Measurements from ENCODE around the gene CLEC1A.
"Not testable (repeated sequence)": the region's sequence is repeated elsewhere in the genome, so short reads cannot be mapped to it uniquely, and the experiment has no call there.

Gene CLEC1A

DNA sequence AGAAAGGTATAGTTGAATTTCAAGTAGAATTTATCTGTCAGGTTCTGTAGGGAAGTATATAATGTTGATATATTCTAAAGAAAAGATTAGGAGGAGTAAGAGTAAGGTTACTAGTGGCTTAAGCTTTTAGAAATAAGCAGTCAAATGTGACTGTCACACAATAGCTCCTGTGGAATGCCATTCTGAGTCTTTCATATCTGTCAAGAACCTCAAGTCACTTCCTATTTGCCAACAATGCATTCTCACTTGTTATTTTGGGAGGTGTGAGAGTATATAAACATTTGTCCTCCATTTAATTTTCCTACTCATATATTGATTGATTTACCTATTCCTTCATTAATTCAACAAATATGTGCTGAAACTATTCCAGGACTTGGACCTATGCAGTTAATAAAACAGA is 56.6 kb downstream of the CLEC1A start:
- no peak for DNase-seq (ENCODE audit: low read depth)

DNA sequence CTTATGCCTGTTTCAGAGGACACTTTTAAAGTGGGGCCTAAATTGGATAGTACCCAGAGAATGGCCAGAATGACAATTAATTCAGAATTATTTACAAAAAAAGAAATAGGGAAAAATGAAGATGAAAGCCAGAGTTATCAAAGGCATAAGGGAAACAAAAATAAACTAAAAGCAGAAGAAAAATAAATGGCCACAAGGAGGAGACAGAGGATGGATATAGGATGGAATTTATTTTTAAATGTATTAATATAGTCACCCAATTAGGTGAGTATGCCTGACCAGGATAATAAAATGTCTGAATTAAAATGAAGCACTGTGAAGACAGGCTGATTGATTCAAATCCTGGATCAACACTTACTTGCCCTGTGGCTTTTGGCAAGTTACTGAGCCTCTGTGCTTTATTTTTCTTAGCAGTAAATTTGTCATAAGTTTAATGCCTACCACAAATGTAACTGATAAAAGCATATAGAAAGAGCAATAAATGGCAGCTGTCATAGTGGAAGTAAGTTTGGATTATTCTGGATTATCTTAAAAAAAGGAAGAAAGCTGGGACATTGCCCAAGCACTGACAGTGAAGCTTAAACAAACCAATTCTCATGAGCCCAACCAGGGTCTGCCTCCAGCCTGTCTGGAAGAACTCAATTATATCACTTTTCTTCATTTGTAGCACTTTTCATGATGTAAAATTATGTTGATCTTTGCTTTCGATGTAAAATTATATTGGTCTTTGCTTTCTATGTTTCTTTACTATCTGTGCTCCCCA is 64.8 kb downstream of the CLEC1A start:
- no peak for DNase-seq (ENCODE audit: low read depth)

DNA sequence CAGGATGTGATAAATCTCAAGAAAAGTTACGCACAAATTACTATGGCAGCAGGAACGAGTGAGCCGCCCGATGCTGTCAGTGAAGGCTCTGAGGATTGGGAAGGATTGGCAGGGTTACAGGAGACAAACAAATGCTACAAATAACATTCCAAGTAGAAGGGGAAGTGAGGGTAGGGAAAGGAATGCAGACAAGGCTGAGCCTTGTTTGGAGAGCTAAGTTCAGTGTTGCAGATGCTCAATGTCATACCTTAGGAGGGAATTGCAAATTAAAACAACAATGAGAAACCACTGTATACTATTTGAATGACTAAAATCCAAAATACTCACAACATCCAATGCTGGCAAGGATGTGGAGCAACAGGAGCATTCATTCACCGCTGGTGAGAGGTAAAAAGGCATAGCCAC is 67.0 kb downstream of the CLEC1A start:
- DNase-seq (ENCODE audit: low read depth): no peak

DNA sequence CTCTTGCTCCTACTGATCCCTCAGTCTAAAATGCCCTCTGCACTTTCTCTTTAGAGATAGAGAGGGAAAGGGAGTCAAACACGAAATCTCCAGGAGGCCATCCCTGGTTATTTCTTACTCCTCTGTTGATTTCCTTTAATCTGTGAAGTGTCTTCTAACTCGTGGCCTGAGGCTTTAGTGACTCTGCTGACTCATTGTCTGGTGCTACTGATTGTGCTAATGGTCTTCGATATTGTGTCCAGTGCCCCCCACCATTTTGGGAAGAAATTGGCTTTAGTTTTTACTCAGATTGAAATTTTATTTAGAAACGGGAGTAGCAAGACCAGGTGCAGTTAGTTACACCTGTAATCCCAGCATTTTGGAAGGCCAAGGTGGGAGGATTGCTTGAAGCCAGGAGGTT is 67.5 kb downstream of the CLEC1A start:
- DNase-seq (ENCODE audit: low read depth): no peak

DNA sequence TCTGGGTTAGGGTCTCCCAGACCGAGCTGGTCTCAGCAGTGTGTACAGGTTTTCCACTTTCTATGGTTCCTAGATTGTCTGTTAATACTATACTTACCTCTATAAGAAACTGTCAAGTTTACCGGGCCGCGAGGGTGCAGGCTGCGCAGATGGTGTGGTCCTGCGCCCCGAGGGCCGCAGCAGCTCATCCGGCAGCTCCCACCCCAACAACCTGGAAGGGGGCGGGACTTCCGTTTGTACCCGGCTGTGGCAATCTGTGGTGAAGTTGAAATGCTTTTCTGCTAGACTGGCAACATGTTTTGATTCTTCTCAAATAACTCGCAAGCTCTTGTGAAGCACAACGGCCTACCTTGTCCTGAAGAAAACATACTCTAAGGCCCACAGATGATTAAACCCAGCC is 68.3 kb downstream of the CLEC1A start, which contains the start of gene CLEC9A:
Gene CLEC9A (plus strand): TSS at position 237 of the 400 bp plus-strand sequence. CDS start 22,006 bp downstream, outside the sequence.
- no peak for DNase-seq (ENCODE audit: low read depth)

DNA sequence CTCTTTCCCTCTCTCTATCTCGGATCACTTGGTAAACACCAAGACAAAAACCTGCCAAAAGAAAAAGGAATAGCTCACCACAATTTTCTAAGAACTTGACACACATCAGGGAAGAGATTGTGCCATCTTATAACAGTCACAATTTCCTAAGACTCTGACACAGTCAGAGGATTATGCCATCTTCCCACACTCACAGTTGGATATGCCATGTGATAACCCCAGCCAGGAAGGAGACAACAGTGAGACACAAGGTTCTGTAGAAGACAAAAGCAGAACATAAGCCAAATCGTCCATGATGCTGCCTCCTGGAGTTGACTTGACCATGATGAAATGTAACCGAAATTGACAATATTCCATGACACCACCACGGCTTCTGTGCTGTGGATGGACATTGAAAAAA is 71.1 kb downstream of the CLEC1A start:
- no peak for DNase-seq (ENCODE audit: low read depth)

DNA sequence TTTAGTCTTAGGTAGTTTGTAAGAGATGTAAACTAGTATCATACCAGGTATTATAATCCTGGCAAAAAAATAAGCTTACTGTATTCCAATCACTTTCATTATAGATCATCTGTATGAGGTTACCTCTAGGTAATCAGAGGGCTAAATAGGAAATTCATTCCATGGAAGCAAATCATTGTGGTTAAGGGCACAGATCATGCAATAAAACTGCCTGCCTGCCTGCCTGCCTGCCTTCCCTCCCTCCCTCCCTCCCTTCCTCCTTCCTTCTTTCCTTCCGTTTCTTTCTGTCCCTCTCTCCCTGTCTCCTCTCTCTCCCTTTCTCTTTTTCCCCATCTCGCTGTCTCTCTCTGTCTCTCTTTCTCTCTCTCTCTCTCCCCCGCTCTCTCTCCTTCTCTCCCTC is 71.5 kb downstream of the CLEC1A start:
- DNase-seq (ENCODE audit: low read depth): no peak

DNA sequence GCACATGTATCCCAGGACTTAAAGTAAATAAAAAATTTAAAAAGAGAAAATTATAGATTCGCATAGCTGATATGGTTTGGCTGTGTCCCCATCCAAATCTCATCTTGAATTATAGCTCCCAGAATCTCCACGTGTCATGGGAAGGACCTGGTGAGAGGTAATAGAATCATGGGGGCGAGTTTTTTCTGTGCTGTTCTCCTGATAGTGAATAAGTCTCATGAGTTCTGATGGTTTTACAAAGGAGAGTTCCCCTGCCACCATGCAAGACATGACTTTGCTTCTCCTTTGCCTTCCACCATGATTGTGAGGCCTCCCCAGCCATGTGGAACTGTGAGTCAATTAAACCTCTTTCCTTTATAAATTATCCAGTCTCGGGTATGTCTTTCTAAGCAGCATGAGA is 72.1 kb downstream of the CLEC1A start:
- DNase-seq (ENCODE audit: low read depth): not testable (repeated sequence)

DNA sequence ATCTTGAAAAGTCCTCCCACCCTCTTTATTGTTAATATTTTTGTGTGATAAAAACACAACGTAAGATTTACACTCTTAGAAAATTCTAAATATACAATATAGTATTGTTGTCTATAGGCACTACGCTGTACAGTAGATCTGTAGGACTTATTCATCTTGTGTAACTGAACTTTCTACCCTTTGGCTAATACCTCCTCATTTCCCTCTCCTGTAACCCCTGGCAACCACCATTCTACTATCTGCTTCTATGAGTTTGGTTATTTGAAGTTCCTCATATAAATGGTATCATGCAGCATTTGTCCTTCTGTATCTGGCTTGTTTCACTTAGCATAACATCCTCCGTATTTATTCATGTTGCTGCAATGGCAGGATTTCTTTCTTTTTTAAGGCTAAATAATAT is 73.5 kb downstream of the CLEC1A start:
- DNase-seq (ENCODE audit: low read depth): no peak

DNA sequence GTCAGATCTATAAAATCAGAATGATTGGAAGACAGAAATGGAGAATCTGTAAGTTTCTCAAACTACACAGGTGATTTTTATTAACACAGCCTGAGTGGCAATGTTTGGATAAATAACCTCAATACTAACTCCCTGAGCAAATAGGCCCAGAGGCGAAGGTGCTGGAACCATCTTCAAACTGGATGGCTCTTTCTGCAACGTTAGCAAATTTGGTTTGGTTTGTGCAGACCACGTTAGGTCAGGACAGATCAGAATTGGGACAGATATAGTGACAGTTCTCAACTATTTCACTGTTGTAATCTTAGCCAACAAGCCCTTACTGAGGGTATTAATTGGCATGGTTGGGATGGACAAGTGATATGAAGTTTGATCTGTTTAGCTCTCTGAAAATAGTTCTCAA is 77.4 kb downstream of the CLEC1A start:
- DNase-seq (ENCODE audit: low read depth): no peak
